GM12873 (cell line): ENCODE measurements around the gene KCNAB1.

Source experiments
- CTCF ChIP-seq: IDR thresholded peaks from 2 replicates; pipeline ENCODE4 v1.5.1; 2012; ENCODE audit warnings: low read depth, mild to moderate bottlenecking, moderate library complexity, low read length, control low read depth; ENCODE audit not compliant: insufficient read depth; ENCODE audit errors: missing control alignments

KCNAB1 gene

GRCh38 chr3:156554842-156555687 lies 434.7 kb downstream of the KCNAB1 start, which contains the start of gene SSR3:
SSR3 (minus strand) TSS chr3:156555117; CDS start chr3:156555089, 28 bp downstream.
- no peak for TF ChIP-seq CTCF

GRCh38 chr3:156558389-156558788 lies 438.0 kb downstream of the KCNAB1 start:
- no peak for TF ChIP-seq CTCF

GRCh38 chr3:156559321-156559720 lies 438.9 kb downstream of the KCNAB1 start:
- no peak for TF ChIP-seq CTCF

GRCh38 chr3:156561533-156561932 lies 441.2 kb downstream of the KCNAB1 start:
- no peak for TF ChIP-seq CTCF

- no peak for TF ChIP-seq CTCF
These were observed 443.7 kb downstream of the KCNAB1 start for GRCh38 chr3:156563900-156564682.

- TF ChIP-seq CTCF: no peak
These were observed 455.3 kb downstream of the KCNAB1 start for GRCh38 chr3:156575641-156576040.

- TF ChIP-seq CTCF: no peak
These were observed 455.7 kb downstream of the KCNAB1 start for GRCh38 chr3:156576051-156576450.
